NCI-H748 (cell line): Measurements from ENCODE around the gene TMEM169.

Experiments
- DNase-seq: peaks from one replicate; lab custom pipeline; 2025; ENCODE audit not compliant: unreplicated experiment; lab: John Stamatoyannopoulos, UW

The TMEM169 gene

DNA sequence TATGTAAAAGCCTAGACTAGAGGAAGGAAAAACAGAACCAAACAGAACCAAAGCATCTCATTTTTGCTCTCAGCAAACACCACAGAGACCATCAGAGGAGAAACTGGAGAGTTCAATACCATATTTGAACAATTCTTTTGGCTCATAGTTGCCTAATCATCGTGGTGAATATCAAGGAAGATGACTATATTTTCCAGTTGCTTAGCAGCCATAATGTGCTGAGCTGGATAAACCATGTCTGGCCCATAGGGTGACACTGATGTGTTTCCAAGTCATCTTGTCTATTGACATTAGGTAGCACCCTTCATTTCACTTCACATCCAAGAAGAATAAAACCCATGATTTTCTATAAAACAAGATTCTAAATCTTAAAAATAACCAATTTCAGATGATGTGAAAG, 21.5 kb downstream of the TMEM169 start:
- no peak for DNase-seq

DNA sequence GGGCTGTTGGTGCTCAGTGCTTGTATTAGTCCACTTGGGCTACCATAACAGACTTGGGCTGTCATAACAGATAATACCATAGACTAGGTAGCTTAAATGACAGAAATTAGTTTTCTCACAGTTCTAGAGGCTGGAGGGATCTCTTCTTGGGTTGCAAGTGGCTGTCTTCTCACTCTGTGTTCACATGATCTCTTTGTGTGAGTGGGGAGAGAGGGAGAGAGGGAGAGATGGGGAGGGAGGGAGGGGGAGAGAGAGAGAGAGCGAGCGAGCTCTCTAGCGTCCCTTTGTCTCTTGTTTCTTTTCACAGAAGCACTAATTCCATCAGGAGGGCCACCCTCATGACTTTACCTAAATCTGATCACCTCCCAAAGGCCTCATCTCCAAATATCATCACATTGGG, 23.0 kb downstream of the TMEM169 start:
- no peak for DNase-seq

DNA sequence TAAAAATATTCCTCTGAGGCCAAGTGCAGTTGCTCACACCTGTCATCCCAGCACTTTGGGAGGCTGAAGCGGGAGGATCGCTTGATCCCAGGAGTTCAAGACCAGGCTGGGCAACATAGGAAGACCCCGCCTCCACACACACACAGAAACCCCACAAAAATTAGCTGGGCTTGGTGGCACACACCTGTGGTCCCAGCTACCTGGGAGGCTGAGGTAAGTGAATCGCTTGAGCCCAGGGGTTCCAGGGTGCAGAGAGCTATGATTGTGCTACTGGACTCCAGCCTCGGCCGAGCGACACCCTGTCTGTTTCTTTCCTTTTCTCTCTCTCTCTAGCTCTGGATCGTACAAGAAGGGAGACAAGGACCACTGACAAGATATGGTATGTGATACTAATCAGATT, 25.6 kb downstream of the TMEM169 start:
- no peak for DNase-seq

DNA sequence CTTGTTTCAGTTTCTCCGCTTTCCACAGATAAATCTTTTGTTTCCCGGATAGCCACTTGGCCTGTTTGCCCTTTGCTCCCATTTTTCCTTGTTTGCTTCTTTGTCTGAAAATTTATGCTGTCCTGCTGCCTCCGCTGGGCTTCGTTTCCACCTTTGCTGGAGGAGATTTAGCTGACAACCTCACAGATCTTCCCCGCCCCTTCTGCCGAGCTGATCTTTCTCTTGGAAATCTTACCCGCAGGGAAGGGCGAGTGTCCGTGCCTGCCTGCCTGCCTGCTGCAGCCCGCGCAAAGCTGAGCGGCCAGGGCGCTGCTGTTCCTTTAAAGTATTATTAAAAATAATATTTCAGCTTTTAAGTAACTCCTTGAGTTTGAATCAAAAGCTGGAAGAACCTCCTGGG, 26.0 kb downstream of the TMEM169 start:
- DNase-seq: no peak

DNA sequence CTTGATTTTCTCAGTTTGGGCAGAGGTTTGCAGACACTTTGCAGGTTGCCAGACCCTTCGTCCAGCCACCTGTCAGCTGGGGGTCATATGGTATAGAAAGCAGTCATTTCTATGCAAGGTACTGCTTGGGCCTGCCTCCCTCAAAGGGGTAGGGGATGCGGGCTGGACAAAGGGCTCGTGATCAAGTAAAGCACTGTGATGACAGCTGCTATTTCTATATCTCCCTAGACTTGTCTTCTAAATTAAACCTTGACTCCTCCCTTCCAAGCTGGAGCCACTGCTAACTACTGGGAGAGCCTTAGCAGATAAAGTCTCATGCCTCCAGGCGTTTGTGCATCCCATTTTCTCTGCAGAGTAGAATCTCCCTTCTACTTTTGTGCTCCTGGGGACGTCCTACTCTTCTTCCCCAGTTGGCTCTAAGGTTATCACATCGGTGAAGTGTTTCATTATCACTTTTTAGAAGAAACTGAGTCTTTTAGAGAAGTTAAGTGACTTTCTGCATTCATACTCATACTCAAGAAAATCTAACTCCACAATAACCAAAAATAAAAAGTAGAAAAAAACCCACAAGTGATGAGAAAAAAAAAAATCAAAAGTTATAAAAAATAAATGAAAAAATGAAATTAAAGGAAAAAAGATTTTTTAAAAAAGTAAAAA, 26.7 kb downstream of the TMEM169 start:
- peak; percentile 17 for DNase-seq

DNA sequence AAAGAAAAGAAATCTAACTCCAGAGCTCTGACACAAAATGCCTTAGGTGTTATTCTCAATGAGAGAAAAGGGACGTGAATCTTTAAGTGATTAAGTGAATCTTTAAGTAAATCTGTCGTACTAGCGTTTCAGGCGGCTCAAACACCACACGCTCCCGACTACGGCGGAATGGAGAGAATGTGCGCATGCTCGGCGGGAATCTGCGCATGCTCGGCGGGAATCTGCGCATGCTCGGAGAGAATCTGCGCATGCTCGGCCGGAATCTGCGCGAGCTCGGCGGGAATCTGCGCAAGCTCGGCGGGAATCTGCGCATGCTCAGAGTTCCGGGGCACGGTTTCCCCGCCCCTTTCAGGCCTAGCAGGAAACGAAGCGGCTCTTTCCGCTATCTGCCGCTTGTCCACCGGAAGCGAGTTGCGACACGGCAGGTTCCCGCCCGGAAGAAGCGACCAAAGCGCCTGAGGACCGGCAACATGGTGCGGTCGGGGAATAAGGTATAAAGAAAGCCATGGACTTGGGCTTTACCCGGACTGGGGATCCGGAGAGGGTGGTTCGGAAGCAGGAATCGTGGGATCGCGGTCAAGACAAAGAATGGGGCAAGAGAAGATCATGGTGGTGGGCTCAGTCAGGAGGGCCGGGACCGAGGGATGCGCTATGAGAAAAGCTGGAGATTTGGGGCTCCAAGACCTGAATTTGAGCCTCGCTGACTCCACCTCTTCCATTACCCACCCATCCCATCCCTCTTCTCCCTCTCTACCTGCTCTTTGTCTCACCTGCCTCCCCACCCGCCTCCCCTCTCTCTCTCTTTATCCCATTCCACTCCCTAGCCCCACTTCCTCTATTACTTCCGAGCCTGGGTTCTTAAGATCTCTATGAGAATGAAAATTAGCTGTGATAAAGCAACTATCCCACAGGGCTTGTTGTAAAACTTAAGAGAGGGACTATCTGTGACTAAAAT, 27.5 kb downstream of the TMEM169 start, which contains the start of gene XRCC5:
Gene XRCC5 (plus strand): TSS at position 382 of the 955 bp plus-strand sequence. CDS start 89 bp downstream, at position 471.
- DNase-seq: peak; percentile 98

DNA sequence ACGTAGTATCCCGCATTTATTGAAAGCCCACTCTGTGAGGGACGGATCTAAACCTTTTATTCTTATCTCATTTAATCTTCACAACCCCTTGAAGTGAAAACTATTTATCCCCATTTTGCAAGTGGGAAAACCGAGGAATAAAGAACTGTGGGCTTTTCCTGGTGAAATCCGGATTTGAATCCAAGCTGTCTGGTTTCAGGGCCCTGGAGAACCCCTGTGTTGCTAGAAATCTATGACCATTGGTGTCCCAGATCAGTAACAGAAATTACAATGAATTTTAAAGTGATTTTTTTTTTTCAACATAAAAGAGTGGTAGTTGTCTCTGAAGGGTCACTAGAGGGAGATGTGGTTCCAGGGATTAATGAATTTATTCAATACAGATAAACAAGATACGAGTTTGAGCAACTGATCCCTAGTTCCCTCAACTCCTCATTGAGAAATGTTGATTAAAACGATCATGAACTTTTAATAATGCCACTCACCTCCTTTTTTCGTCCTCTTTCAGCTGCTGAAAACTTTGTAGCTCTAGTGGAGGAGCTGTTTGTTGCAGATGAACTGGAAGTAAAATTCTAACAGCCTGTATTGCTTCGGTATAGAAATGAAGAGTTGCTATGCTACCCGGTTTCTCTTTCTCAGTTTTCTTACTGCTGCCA, 28.4 kb downstream of the TMEM169 start:
- DNase-seq: no peak

DNA sequence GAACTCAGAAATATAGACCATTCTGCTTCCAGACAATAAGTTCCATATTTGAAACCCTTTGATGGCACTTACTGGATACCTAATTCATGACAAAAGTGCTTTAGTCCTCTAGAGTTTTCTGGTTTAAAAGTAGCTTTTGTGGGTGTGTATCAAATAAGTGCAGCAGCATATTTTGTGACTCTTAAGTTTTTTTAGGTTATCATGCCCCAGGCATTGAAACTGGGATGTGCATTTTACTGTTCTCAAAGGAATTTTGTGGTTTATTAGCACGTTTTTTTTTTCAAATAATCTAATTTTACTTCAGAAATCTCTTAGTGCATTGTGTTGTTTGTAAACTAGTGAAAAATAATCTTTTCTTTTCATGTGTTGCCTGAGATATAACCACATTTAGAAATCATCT, 28.9 kb downstream of the TMEM169 start:
- DNase-seq: no peak

DNA sequence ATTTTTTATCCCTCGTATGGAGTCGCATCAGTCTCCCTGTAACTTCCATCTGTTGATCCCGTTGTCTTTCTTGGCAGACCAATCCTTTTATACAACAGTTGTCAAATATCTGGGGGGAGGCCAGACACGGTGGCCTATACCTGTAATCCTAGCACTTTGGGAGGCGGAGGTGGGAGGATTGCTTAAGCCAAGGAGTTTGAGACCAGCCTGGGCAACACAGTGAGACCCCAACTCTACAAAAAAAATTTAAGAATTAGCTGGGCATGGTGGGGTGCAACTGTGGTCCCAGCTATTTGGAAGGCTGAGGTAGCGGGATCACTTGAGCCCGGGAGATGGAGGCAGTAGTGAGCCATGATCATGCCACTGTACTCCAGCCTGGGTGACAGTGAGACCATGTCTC, 29.4 kb downstream of the TMEM169 start:
- no peak for DNase-seq

DNA sequence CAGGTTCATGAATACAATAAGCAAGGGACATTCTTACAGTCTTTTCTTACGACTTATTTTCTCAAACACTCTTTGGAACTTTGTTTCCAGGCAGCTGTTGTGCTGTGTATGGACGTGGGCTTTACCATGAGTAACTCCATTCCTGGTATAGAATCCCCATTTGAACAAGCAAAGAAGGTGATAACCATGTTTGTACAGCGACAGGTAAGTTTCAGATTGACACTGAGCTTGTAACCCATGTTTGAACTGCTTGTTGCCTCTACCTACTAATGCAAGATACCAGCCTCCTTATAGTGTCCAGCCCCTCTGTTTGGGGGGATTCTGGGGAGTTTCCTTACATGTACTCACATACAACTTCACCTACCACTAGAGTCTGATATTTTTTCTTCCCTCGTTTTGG, 31.2 kb downstream of the TMEM169 start:
- DNase-seq: no peak

DNA sequence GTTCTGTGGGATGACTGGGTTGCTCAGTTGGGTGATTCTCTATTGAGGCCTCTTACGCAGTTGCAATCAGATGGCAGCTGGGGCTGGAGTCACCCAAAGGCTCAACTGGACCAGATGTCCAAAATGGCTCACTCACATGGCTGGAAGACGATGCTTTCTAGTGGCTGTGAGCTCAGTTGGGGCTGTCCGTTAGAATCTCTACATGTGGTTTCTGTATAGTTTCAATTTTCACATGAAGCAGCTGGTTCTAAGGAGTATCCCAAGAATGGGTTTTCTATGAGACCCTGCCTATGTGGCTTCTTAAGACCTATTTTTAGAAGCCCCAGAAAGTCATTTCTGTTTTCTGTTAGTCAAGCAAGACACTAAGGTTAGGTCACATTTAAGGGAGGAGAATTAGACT, 31.9 kb downstream of the TMEM169 start:
- DNase-seq: no peak

DNA sequence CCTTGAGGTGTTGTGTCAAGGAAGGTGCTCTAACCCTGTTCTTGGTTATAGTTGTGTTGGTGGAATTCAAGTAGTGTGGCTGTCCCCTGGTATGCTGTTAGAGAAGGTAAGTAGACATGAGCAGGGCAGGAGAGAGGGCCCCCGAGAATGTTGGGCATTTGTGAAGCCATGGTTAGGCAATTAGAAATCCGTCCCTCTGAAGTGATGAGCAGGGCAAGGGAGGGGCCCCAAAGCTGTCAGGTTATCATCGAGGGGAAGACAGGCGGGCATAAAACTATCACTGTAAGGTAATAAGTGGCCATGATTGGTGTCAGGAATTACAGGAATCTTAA, 32.6 kb downstream of the TMEM169 start:
- no peak for DNase-seq

DNA sequence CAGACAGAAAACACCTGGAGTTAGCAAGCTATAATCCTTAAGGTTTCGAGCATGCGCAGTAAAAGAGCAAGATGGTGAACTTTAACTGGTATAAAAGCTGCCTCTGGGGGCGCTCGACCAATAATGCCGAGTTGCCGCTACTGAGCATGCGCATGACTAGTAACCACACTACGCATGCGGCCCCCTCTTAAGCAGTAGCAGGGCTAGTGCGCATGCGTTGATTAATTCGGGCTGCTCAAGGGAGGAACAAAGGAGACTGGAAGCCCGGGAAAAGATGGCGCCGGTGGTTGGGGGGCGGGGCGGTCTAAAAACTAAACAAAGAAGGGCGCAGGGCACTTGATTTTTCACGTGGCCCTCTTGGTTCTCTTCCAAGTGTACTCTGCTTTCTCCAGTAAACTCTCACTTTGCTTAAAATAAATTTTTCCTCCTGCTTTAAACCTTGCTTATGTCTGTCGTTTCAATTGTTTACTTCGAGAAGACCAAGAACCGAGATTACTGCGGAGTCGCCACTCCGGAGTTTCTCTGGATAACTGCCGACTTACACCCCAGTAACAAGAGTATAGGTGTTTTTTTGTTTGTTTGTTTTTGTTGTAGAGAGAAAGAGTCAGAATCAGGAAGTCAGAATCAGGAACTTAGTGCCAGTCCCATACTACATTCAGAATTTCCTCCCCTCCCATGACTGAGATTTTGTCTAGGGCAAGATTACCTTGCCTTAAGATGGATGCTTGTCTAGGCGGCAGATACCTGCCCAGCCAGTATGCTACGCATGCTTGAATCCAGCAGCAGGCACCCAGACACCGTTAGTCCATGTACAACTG, 33.2 kb downstream of the TMEM169 start:
- peak; percentile 99 for DNase-seq

DNA sequence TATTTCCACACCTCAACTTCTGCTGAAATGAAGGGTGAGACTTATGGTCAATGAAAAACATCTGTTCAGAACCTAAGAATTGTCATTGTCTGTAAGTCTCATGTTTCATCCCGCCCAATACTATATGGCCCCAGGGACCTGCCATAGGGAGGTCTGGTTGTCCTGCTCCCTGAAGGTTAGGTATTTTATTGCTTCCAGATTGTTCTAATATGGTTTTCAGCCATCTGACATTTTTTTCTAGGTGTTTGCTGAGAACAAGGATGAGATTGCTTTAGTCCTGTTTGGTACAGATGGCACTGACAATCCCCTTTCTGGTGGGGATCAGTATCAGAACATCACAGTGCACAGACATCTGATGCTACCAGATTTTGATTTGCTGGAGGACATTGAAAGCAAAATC, 34.7 kb downstream of the TMEM169 start:
- DNase-seq: no peak

DNA sequence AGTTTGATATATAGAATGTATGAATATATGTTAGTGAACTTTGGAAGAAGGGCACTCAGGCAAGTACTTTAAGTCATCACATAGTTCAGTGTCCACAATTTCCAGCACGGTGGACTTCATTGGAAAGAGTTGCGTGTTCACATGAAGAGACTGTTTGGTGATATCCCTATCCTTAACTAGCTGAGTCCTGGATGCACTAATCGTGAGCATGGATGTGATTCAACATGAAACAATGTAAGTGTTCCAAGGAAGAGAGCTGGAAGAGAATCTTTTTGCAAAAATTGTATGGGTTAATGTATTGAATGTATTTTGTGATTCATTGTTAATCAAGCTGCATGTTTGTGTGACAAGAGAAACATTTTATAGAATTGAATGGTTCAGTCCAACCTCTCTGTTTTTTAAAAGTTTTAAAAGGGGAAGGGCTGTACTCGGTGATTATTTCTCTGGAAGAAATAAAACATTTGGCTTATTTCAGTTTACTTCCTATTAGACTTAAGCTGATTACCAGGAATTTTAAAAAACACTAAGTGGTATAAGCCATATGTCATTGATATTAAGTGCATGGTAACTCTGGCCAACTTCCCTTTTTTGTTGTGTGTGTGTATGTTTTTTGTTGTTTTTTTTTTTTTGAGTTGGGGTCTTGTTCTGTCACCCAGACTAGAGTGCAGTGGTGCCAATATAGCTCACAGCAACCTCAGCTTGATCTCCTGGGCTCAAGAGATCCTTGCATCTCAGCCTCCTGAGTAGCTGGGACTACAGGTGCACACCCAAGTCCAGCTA, 36.0 kb downstream of the TMEM169 start:
- no peak for DNase-seq

DNA sequence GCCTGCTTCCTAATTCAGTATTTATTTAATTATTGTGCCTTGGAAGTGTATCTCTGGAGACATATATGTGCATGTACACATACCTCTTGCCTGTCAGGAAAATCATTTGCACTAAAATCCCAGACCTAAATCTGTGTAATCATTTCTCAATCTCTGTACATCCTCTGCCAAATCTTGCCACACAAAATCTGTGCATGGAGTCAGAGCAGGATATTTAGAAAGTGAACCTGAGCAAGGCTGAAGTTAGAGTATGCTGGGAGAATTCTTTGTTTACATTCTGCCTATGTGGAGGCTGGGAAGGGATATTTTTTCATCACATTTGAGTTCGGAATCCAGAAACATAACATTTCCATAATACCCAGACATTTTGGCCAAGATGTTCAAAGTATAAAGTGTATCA, 36.8 kb downstream of the TMEM169 start:
- DNase-seq: no peak

DNA sequence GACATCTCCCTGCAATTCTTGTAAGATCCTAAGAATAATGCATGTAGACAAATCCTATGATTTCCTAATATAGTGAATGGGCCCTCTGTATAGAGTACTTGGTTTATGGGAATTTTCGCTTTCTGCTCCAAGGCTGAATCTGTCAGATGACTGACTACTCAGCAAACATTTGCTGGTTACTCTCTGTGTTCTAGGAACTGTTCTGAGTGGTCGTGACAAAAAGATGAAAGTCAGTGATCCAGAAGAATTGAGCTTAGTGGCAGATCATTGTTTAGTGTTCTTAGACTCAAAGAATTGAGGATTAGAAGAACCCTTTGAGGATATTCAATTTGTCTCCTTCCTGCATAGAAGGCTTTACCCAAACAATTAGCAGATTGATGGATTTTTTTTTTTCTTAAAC, 37.4 kb downstream of the TMEM169 start:
- no peak for DNase-seq

DNA sequence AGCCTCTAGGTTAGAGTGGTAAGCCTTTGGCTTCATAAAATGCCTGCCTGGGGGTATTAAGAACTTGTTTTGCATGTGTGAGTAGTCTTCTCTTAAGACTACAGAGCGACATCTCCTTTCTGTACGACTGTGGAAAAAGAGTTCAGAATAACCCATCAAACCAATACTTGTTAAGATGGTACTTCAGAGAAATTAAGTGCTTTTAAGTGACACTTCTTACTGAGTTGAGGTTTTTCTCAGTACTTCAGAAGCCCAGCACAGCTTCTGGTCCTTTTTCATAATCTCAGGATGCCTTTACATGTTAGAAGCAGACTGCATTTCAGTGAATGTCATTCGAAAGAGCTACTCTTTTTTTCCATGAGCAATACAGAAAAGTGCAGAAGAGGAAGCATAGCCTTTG, 38.3 kb downstream of the TMEM169 start:
- DNase-seq: no peak

DNA sequence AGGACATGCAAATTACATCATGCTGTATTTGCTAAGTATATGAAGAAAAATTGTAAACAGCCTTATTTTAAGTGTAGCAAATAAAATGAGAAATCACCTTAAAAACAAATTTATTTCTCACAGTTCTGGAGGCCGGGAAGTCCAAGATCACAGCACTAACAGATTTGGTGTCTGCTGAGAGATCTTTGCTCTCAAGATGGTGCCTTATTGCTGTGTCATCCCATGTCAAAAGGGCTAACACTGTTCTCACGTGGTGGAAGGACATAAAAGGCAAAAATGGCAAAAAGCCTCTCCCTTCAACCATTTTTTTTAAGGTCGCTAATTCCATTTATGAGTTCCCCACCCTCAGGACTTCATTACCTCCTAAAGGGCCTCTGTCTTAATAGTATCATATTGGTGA, 39.5 kb downstream of the TMEM169 start:
- no peak for DNase-seq

DNA sequence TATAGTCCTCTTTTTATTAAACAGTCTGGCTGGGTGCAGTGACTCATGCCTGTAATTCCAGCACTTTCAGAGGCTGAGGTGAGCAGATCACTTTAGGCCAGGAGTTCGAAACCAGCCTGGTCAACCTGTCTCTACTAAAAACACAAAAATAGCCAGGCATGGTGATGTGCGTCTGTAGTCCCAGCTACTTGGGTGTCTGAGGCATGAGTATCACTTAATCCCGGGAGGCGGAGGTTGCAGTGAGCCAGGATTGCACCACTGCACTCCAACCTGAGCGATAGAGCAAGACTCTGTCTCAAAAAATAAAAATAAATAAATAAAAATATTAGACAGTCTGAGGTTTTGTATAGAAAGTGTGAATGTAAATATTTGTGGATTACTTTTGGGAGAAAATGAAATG, 45.2 kb downstream of the TMEM169 start:
- no peak for DNase-seq
